Vagina (tissue), 2 donors: ENCODE measurements around the gene AK3.

Source experiments
- CTCF ChIP-seq, 3 experiments: fragments of 450-650 bp in 2 of 3; fragments of 200-600 bp in 1 of 3; sonication (generic) in 1 of 3; IDR thresholded peaks; one replicate each; pipeline ENCODE4 v1.5.1; 2017 to 2019; ENCODE audit warnings: antibody characterized with exemption in 3 of 3, mild to moderate bottlenecking in 2 of 3, moderate library complexity in 2 of 3
- POLR2A ChIP-seq, 2 donors: fragments of 450-650 bp; IDR thresholded peaks; one replicate each; pipeline ENCODE4 v1.6.1; 2017; ENCODE audit warnings: antibody characterized with exemption in 2 of 2, mild to moderate bottlenecking in 2 of 2, moderate library complexity in 2 of 2

- no peak for TF ChIP-seq CTCF (IDR thresholded peaks at IDR 0.05)
- TF ChIP-seq POLR2A (IDR thresholded peaks at IDR 0.05) = no peak
Measured at GRCh38 chr9:4686112-4686511, 54.9 kb downstream of the AK3 start.
